ENCODE data around the gene MZF1. TPM values are rescaled to one million over a fixed set of nuclear protein-coding genes. Genes with fewer than 3 reads are reported as not detected.

The MZF1 gene
- total and polyA plus RNA-seq, 12 donors = 8.7 to 152 (median 33.2) TPM

DNA sequence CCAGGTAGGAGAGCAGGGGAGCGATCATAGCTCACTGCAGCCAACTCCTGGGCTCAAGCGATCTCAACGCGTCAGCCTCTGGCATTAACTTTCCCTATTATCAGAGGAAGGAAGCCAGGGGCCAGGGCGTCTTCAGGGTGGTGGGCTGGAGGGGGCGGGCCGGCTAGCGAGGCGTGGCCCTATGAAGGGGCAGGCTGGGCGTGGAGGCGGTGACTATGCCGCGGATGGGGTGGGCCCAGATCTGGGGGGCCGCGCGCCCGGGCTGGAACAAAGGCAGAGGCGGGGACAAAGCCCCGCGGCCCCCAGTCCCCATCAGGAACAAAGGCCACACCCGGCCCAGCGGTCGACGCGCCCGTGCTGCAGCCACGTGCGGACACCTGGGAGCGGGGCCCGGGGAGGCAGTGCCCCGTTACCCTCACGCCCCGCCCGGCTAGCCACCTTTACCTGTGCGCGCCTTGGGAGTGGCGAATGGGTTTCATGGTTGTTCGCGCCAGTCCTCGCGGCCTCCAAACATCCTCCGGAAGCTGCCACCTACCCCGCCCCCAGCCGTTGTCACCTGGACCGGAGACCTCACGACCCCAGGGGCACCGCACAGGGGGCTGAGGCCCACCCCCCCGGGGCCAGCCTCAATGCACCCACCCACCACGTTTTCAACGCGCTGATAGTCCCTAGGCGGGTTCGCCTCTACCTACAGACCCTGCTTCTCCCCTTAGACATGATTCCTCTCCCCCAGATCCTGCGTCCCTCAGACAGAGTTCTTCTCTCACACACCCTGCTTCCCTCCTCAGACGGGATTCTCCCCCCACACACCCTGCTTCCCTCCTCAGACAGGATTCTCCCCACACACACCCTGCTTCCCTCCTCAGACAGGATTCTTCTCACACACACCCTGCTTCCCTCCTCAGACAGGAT, 34.6 kb downstream of the MZF1 start:
- peak overlapping the region in 1 of 5 donors; percentile 2 for H3K27ac ChIP-seq
- no peaks in the 10 kb centered on the region for H3K36me3 ChIP-seq (replicated peaks in 1 of 2)
- WGBS, 4 donors = 5 to 13% (median 9%) methylated on average over 35 to 55 of the region's 55 CpGs
- peak in 1 of 7 donors; percentile 47 for DNase-seq
- intact Hi-C loops (cut with DNase I) = no loop called here
- no peaks in the 10 kb centered on the region for H3K27me3 ChIP-seq
- TF ChIP-seq, protein P1, sequence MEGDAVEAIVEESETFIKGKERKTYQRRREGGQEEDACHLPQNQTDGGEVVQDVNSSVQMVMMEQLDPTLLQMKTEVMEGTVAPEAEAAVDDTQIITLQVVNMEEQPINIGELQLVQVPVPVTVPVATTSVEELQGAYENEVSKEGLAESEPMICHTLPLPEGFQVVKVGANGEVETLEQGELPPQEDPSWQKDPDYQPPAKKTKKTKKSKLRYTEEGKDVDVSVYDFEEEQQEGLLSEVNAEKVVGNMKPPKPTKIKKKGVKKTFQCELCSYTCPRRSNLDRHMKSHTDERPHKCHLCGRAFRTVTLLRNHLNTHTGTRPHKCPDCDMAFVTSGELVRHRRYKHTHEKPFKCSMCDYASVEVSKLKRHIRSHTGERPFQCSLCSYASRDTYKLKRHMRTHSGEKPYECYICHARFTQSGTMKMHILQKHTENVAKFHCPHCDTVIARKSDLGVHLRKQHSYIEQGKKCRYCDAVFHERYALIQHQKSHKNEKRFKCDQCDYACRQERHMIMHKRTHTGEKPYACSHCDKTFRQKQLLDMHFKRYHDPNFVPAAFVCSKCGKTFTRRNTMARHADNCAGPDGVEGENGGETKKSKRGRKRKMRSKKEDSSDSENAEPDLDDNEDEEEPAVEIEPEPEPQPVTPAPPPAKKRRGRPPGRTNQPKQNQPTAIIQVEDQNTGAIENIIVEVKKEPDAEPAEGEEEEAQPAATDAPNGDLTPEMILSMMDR (IDR thresholded peaks at IDR 0.05) = no peak
- no peak for TF ChIP-seq POLR2A (IDR thresholded peaks at IDR 0.05)
- H3K9me3 ChIP-seq (replicated peaks in 1 of 3) = no peaks in the 10 kb centered on the region
- H3K4me3 ChIP-seq = peak overlapping the region in 1 of 4 donors; percentile 39
- H3K4me1 ChIP-seq (replicated peaks in 1 of 2) = peaks cover 0 to 3% of the 10 kb centered on the region in 2 donors

DNA sequence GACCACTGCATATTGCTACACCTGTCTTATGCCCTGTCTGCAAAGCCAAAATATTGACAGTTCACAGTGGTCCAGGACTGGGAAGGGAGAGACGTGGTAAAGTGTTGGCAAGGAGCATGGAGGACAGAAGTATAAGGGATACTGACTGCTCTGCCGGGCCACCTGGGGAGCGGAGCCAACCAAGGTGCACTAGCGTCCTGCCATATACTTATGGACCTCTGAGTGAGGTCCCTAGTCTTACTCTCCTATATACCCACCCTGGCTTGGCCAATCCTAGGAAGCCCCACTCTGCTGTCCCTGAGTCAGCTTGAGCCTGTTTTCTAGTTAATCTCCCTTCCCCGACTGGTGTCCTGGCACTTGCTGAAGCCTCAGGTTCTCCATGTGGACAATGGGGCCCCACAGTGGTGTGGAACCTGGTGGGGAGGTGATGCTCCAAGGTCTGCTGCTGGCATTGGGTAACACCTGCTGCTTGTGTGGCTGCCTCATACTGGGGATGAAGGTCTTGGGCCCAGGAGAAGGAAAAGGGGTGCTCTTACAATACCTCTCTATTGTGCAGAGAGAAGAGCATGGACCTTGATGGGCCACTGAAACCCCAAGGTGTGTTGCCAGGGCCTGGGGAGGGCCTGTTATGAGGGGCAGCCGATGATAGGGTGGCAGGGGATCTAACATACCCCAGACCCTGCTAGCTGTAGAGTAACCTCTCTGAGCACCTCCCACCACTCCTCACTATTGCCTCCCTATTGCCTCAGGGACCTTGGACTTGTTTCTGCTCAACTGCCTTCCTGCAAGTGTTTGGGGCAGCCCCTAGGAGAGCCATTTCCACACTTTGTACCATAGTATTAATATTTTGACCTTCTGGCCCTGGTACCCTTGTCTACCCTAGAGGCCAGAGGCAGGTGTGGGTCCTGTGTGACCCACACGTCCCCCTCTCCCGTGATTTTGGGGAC, 36.0 kb downstream of the MZF1 start:
- Histone ChIP-seq H3K9me3 (replicated peaks in 1 of 3) (no peaks in the 10 kb centered on the region), H3K4me3 (no peak overlapping the region), H3K27ac (no peak overlapping the region), H3K4me1 (replicated peaks in 1 of 2) (no peaks in the 10 kb centered on the region), H3K27me3 (no peaks in the 10 kb centered on the region), H3K36me3 (replicated peaks in 1 of 2) (no peaks in the 10 kb centered on the region)
- intact Hi-C loops (cut with DNase I) = no loop called here
- no peak for DNase-seq
- 83 to 92% (median 87%) methylated on average over 6 to 8 of the region's 8 CpGs for WGBS, 4 donors
- no peak for TF ChIP-seq POLR2A (IDR thresholded peaks at IDR 0.05)
- TF ChIP-seq, protein P1 (IDR thresholded peaks at IDR 0.05) = no peak

DNA sequence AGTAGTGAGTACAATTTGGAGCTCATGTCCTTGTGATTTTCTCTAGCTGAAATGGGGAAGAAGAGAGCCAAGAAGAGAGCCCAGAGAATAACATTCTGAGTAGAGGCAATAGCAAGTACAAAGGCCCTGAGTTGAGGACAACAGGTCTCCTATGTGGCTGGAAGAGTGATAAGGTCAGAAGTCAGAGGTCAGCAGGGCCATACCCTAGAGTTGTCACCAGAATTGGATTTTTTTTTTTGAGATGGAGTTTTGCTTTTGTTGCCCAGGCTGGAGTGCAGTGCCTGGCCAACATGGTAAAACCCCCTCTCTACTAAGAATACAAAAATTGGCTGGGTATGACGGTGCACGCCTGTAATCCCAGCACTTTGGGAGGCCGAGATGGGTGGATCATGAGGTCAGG, 37.3 kb downstream of the MZF1 start:
- 75 to 97% (median 88%) methylated on average over 3 of the region's 3 CpGs for WGBS, 4 donors
- H3K9me3 ChIP-seq (replicated peaks in 1 of 3) = no peaks in the 10 kb centered on the region
- no peaks in the 10 kb centered on the region for H3K27me3 ChIP-seq
- intact Hi-C loops (cut with DNase I) = no loop called here
- no peak for DNase-seq
- TF ChIP-seq, protein P1 (IDR thresholded peaks at IDR 0.05) = no peak
- TF ChIP-seq POLR2A (IDR thresholded peaks at IDR 0.05) = no peak
- H3K4me1 ChIP-seq (replicated peaks in 1 of 2) = no peaks in the 10 kb centered on the region
- H3K36me3 ChIP-seq (replicated peaks in 1 of 2) = no peaks in the 10 kb centered on the region
- H3K4me3 ChIP-seq = no peak overlapping the region
- no peak overlapping the region for H3K27ac ChIP-seq

Data from adrenal gland (tissue), 12 donors.